GM10847 (cell line): ENCODE results near the gene ADCK2.

Experiments
- POLR2A ChIP-seq: IDR thresholded peaks from 2 replicates; pipeline ENCODE4 v1.6.1; 2011; ENCODE audit not compliant: insufficient read length; ENCODE audit errors: extremely low read depth

ADCK2 gene

DNA sequence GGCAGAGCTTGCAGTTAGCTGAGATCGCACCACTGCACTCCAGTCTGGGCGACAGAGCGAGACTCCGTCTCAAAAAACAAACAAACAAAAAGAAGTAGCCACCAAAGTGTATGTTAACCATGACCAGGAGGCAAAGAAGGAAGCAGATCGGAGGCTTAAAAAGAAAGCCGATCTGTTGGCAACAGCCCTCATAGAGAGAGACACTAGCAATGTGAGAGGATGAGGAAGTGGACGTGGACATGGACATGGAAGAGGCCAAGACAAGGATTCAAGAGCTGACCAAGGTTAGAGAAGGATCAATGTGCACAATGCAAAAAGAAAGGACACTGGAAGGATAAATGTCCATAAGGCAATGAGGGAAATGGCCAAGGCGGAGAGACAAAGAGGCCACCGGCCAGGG lies 14.9 kb upstream of the ADCK2 start:
- TF ChIP-seq POLR2A: no peak

DNA sequence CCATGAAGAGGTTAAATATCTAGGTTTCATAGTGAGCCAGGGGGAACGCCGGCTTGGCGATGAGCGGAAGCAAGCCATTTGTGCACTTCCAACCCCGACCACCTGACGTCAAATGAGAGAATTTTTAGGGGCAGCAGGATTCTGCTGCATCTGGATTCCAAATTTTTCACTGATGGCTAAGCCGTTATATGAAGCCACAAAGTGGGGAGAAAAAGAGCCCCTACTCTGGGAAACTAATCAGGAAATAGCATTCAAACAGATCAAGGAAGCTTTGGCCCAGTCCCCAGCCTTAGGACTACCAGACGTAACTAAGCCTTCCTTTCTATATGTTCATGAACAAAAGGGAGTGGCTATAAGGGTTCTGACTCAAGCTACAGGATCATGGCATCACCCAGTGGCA lies 12.9 kb upstream of the ADCK2 start:
- TF ChIP-seq POLR2A: no peak

DNA sequence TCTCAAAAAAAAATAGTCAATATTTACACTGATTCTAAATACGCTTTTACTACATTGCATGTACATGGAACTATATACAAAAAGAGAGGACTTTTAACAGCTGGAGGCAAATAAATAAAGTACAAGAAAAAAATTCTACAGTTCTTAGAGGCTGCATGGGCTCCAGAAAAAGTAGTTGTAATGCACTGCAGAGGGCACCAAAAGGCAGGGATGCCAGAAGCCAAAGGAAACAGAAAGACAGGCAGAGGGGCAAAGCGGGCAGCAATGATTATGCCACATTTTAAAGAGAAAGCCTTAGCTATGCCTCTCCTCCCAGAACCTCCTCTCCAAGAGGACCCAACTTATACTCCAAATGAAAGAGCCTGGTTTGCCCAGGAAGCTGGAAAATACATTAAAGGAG lies 11.6 kb upstream of the ADCK2 start:
- no peak for TF ChIP-seq POLR2A

DNA sequence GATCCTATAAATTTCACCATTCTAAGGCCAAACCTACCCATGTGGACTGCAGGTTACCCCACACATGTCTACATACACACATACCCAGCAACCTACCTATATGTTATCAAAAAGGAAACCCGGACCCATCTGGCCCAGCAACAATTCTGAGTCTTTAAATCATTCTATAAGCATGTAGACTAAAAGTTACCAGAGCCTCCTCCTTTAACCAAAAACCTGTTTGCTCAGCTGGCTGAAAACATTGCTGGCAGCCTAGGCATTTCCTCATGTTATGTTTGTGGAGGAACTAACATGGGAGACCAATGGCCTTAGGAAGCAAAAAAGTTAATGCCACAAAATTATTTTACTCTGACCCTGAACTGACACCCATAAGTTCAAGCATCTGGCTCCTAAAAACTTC lies 5.3 kb upstream of the ADCK2 start:
- no peak for TF ChIP-seq POLR2A

DNA sequence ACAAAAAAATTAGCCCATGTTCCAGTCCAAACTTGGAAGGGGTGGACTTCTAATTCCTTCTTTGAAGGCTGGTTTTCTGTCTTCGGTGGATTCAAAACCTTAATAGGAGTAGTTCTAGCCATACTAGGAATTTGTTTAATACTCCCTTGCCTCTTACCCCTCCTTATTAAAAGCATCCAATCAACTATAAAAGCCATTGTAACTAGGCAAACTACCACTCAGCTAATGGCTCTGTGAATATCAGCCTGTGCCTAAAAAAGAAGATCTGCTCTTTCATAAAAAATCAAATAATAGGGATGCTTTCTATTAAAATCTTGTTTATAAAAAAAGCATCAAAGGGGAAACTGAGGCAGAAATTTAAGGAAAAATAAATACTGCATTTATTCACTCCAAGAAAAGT lies 4.1 kb upstream of the ADCK2 start:
- TF ChIP-seq POLR2A: no peak

DNA sequence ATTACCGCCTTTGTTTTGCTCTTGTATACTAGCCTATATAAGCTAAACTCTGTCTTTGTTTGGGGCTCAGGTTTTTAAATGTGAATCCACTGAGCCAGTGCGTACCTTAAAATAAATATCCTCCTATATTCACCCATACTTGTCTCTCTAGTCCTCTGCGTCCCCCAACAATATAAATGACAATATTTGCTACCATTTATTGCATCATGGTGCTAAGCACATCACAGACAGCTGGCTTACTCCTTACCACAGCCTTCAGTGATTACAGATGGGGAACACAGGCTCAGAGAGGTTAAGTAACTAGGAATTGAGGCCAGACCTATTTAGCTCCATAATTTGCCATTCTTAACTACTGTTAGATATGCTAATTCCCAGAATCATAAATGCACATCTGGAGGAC lies 3.4 kb upstream of the ADCK2 start:
- no peak for TF ChIP-seq POLR2A

DNA sequence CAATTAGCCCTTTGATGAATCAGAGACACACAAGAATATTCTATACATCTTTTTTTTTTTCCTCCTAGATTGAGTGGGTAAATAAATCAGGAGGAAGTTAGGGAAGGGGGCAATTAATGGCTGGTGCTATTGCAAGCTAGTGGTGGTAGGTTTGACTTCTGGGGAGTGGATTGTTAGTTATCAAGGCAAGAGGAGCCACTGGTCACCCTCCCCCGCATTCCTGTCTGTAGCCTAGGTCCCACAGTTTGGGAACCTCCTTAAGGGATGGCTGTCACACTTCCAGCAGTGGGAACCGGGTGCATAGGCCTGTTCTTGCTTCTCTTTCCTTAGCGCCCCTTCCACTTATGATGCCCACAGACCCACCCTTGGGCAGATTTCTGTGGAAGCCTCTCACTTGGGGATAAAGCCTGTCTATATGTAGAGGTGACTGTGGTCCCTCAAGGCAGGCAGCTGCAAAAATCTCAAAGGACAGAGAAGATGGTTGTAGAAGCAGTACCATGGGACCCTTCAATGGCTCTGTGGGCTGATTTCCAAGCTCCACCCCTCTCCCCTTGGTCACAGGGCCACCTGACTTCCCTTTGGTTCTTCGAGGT lies 2.3 kb upstream of the ADCK2 start:
- TF ChIP-seq POLR2A: no peak

DNA sequence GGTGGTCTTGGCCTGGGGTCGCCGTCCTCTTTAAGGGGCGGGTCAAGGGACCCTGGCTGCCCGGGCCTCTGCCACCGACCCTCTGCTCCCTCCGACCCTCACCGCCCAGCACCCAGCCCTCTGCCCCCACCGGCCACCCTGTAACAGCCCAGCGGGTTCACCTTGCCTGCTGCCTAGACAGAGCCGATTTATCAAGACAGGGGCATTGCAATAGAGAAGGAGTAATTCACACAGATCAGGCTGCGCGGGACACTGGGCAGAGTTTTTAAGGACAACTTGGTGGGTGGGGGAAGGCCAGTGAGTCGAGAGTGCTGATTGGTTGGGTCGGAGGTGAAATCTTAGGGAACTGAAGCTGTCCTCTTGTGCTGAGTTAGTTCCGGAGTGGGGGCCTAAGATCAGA lies 779 bp upstream of the ADCK2 start:
- TF ChIP-seq POLR2A: no peak

DNA sequence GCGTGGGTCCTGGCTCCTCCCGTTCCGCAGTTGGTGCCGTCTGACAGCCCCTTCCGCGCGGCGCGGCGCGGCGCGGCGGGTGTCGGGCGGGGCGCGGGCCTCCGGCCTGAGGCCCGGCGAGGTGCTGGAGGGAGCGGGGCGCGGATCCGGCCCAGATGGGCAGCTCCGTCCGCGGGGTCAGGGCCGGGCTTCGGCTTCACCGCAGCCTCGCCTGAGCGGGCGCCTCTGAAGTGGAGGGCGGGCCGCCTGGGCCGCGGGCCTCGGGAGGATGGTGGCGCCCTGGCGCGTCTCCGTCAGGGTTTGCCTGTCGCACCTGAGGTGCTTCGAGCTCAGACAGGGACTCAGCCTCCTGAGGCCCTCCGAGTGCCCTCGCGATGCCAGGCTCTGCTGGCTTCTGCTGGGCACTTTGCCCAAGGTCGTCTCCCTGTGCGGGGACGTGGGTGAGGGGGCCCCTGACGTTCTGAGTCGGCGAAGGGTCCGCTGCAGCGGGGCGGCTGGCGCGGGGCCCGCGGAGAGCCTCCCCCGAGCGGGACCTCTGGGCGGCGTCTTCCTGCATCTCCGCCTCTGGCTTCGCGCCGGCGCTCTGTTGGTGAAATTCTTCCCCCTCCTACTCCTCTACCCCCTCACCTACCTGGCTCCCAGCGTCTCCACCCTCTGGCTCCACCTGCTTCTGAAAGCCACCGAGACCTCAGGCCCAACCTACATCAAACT lies 473 bp downstream of the ADCK2 start:
- no peak for TF ChIP-seq POLR2A

DNA sequence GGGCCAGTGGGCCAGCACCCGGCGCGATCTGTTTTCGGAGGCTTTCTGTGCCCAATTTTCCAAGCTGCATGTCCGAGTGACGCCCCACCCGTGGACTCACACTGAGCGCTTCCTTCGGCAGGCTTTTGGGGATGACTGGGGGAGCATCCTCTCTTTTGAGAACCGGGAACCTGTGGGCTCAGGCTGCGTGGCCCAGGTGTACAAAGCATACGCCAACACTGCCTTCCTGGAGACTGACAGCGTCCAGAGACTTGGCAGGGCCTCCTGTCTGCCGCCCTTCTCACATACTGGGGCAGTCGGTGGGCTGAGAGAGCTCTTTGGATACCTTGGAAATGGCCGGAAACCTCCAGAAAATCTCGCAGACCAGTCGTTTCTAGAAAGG lies 1.0 kb downstream of the ADCK2 start:
- no peak for TF ChIP-seq POLR2A

DNA sequence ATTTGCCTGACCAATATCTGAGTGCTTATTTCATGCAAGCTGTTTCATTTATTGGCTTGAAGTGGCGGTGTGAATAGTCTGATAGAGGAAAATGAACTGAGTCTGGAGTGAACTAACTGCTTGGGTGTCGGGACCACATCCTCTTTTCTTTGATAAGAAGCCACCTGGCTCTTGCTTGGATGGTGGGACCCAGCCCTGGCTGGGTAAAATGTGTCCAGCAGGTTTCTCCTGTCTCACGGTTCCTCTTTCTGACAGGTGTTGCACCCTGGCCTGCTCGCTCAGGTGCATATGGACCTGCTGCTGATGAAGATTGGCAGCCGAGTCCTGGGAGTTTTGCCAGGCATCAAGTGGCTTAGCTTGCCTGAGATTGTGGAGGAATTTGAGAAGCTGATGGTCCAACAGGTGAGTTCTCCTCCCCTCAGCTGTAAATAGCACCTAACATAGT lies 1.6 kb downstream of the ADCK2 start:
- no peak for TF ChIP-seq POLR2A

DNA sequence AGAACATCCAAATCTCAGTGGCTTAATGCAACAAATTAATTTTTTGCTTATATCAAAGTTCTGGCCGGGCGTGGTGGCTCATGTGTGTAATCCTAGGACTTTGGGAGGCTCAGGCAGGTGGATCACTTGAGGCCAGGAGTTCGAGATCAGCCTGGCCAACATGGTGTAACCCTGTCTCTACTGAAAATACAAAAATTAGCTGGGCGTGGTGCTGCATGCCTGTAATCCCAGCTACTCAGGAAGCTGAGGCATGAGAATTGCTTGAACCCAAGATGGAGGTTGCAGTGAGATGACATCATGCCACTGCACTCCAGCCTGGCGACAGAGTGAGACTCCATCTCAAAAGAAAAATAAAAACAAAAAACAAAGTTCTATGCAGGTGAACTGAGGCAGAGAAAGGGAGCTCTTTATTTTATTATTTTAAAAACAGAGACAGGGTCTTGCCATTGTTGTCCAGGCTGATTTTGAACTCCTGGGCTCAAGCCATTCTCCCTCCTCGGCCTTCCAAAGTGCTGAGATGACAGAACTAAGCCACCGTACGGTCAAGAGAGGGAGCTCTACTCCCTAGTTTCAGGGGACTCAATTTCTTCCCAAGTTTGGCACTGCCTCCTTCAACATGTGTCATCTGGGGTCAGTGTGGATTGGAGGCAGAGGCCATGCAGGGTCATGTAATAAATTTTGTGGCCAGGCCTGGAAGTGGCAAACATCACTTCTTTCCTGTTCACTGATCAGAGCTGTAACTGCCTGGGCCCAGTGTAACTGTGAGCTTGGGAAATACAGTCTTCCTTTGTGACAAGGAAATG lies 2.4 kb downstream of the ADCK2 start:
- TF ChIP-seq POLR2A: no peak

DNA sequence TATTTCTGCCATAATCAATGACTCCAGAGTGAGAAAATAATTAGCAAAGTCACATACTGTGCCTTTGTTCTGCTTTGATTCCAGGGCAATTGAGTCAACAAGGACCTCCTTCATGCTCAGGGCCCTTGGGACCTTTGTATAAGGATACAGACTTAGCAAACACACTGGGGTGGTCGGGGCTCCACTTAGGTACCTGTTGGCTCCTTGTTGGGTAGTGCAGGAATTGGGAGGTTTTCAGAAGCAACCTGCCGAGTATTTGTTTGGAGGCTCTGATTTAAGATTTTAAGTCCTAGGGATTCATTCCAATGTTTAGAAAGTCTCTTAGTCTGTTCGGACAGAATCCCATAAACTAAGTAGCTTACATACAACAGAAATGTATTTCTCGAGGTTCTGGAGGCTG lies 3.0 kb downstream of the ADCK2 start:
- TF ChIP-seq POLR2A: no peak

DNA sequence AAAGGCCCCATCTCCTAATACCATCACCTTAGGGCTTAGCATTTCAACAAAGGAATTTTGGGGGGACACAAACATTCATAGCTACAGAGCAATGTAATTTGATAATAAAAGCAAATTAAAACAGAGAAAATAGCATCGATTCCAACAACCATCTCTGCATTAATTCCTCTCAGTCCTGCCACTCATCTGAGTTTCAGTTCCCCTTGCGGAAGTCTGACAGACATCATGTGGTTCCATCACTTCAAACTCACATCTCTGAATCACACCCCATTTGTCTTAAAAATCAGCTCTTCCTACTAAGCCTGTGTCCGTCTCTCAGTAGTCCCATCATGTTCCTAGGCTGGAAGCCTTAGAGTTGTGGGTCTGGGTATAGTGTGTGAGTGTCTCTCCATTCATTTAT lies 3.6 kb downstream of the ADCK2 start:
- no peak for TF ChIP-seq POLR2A

DNA sequence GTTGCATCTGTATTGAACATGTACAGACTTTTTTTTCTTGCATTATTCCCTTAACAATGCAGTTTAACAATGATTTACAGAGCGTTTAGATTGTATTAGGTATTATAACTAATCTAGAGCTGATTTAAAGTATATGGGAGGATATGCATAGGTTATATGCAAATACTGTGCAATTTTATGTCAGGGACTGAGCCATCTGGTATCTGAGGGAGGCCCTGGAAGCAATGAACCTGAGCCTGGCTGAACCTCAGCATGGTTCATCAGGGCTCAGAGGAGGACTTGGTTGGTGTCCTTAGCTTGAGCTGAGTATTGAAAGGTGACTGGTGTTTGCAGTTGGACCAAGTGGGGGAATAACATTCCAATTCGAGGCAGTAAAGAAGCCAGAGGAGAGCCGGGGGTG lies 4.8 kb downstream of the ADCK2 start:
- no peak for TF ChIP-seq POLR2A

DNA sequence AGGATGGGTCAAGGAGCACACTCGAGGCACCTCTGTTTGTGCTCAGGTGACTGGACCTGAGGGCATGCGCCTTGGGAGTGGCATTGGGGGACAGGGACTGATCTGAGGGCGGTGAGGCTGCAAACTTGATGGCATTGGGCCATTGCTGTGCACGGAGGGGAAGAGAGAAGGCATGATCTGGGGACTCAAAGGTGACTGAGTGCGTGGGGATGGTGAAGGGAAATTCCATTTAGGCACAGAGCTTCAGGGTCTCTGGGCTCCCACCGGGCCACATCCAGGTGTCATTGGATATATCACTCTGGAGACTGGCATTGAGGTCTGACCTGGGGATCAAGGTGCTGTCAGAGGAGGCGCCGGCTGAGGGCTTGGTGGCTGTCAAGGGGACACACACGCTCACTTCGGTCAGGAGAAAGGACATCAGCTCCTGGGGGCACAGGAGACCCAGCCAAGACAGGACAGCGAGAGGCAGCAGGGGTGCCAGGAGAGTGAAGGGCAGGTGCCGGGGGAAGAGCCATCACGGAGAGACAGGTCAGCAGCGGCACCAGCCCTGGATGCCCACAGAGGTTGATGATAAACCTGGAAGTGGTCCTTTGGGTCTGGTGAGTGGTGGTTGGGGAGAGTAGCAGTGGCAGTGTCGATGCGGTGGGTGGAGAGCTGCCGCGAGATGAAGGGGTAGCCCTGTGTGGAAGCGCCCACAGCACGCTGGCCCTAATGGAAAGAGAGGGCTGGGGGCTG lies 5.5 kb downstream of the ADCK2 start:
- TF ChIP-seq POLR2A: no peak
